ENCODE data around the gene MAEA. TPM values are rescaled to one million over a fixed set of nuclear protein-coding genes. Genes with fewer than 3 reads are reported as not detected.
A peak's percentile ranks its signal among the peaks of the same experiment; 100 is the strongest.

The MAEA gene
- total RNA-seq, 1 experiment from 2014 or later: 127 TPM

DNA sequence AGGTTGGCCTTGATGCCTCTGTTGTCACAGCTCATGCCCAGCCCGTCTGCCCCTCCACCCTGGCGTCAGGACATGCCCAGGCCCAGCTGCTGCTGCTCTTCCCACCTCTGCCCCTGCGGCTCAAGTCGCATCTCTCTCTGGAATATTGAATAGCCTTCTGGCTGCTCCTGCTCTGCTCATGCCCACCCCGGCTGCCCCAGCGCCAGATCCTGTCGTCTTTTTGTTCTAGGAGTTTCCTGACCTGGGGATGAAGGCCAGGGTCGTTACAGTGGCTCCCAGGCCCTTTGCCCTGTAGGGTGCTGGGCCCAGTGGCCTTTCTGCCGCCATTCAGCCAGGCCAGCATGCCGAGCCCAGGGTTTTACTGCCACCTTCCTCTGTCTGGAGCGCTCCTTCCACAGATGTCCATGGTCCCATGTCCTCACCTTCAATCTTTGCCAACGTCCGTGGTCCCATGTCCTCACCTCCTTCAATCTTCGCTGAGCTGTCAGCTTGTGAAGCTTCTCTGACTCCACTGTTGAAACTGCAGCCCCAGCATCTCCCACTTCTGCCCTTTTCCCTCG, 9.7 kb downstream of the MAEA start:
- no peak for DNase-seq (ENCODE audit: low spot score)

DNA sequence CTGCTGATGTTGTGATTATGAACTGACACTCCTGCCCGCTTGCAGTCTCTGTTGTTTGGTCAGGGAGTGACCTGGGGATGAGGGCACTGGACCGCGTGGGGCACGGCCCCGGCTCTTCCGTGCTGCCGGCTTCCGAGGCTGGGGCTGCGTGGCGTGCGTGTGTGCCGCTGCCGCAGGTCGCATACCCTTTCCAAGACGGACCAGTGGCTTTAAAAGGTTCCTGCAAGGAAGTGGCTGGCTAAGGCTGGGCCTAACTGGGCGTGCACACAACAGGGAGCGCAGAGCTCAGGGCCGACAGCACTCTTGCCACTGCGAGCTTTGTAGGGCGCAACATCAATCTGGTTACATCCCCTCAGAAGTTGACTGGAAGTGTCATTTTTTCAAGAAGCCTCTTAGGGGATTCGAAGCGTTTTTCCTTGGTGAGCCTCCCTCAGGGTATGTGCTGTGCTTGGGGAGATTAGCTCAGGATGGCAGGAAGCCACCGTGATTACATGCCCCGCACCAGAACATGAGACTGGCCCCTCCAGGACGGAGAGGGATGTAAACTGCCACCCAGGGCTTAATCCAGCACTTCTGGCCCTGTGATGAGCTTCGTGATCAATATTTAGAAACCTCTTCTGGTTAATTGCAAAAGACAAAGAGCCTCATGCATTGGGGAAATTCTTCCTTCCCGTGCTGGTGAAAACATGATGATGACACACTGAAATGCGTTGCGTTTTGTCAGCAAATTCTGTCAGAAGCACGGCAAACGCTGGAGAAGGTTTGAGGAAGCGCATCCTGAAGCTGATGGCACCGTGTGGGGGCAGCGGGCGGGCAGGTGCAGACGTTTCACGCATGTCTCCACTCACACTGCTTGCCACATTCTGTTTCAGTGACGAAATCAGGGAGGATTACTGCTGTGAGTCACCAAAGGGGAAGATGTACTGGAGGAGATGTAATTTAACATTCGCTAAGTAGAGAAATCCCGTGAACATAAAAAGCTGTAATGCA, 11.1 kb downstream of the MAEA start:
- DNase-seq (ENCODE audit: low spot score): peak; percentile 60

DNA sequence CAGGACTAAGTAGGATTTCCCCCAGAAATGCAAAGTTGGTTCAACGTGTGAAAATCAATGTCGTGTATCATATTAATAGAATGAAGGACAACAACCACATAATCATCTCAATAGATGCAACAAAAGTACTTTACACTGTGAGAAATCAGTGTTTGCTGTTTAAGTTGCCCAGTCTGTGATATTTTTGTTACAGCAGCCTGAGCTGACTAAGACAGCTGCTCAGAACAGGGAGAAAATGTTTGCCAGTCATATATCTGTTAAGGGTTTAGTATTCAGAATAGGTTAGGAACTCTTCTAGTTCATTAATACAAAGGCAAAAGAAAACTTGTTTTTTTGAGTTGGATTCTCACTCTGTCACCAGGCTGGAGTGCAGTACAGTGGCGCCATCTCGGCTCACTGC, 12.5 kb downstream of the MAEA start:
- no peak for DNase-seq (ENCODE audit: low spot score)

DNA sequence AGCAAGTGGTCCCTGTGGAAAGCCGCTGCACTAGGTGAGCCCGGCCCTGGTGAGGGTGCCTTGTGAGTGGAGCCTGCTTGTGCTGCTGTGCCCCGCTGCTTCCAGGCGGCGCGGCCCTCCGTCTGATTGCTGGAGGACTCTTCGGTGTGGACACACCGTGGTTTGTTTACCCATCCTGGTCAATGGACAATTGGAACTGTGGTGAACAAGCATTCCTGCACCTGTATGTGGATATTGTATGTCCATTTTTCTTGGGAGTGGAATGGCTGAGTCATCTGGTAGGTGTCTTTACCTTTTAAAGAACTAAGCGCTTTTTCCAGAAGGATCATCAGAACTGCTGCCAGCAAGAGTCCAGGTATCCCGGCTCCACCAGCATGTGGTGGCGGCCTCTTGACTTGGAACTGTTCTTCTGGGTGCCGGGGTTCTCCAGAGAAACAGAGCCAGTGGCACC, 15.6 kb downstream of the MAEA start:
- DNase-seq (ENCODE audit: low spot score): peak; percentile 65

DNA sequence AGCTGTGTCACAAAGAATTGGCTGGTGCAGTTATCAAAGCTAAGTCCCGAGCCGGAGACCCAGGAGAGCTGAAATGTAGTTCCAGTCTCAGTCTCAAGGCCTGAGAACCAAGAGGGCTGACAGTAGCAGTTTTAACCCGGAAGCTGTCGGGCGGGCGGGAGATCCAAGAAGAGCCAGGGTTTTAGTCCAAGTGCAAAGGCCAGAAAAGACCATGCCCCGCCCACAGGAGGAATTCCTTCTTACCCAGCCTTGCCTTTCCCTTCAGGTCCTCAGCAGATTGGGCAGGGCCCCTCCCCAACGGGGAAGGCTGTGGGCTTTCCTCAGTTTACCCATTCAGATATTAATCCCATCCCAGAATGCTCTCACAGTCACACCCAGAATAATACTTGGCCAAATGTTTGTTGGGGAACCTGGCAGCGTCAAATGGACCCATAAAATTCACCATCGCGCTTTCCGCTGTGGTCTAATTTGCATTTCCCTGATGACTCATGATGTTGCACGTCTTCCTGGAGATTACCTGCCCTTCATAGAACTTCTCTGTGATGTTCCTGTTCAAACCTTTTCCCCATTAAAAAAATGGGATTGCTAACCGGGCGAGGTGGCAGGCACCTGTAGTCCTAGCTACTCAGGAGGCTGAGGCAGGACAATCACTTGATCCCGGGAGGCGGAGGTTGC, 16.2 kb downstream of the MAEA start:
- DNase-seq (ENCODE audit: low spot score): peak; percentile 92

DNA sequence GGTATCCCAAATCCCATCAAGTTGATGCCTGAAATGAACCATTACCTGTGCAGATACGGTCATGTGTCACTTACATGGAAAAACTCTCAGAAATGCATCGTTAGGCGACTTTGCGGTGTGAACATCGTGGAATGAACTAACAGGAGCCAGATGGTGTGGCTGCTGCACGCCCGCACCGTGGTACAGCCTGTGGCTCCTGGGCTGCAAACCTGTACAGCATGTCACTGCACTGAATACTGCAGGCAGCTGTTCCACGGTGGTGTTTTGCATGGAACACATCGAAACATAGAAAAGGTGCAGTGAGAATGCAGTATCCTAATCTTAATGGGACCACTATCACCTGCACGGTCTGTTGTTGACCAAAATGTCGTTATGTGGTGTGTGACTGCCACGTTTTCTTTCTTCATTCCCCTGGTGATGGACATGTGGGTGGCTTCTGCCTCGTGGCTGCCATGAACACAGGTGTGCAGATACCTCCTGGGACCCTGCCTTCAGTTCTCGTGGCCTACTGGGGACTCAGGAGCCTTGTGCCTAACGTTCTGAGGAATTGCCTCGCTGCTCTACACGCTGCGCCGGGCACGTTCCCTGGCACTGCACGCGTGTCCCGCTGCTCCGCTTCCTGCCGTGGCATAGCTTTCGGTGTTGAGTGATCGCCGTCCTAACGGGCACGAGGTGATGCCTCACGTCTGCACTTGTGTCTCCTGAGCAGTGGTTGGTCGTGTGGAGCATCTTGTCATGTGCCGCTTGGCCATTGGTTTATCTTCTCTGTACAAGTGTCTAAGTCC, 18.5 kb downstream of the MAEA start:
- DNase-seq (ENCODE audit: low spot score): no peak

DNA sequence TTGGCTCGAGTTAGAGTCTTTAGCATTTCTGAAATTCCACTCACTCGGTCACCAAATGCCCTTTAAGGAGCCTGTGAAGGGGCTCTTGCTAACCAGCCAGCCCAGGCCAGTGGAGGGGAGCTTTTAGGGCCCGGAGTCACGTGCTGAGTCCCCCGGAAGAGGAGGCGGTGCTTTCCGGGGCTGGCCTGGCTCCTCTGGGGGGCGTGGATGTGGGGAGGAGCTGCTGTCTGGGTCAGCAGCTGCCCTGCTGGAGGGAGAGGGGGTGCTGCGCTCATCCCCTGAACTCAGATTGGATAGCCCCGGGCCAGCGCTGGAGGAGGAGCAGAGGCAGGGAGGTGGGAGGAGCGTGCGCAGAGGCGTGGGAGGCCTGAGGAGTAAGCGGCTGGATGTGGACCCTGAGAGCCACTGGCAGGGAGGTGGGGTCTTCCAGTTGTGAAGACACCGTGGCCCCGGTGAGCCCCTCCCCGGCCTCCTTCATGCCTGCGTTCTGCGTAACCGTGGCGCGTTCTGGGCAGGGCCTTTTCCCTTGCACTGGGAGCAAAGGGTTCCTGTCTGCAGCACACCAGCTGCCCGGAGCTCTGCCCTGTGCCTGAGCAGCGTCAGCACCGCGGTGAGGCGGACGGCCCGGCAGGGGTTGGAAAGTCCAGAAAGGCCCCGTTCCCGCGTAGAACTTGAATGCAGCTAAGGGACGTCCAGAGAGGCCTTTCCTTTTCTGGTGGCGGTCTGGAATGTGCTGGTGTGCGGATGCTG, 19.7 kb downstream of the MAEA start:
- no peak for DNase-seq (ENCODE audit: low spot score)

DNA sequence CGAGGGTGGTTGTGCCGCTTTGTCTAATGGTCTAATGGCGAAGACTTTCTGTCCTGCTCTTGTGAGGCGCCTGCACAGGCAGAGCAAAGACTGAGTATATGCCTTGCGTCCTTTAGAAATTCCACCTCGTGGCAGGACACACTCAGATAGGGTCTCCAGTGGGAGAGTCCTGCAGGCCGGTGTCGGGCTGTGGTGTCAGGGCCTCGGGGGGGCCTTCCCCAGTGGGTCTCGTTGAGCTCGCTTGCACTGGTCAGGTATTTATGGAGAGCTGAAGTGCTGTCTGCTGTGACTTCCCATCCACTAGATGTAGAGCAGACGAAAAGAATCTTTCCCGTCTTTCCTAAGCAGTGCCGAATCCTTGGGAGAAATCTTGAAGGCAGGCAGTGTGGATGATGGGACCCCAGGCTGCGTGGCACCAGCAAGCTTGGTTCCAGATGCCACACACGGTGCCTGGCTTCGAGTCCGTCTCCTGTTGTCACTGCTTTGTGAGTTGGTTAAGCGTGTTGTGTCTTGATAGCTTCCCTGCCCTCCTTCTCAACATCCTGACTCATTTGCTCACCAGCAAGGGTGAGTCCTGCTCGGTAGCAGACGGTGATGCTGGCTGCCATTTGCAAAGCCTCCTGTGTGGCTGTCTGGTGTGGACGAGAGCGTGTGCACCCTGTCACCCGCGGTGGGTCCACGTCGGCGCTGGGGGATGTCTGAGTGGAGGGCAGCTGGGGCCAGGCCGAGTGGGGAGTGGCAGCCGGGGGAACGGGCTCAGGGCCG, 20.5 kb downstream of the MAEA start:
- no peak for DNase-seq (ENCODE audit: low spot score)

DNA sequence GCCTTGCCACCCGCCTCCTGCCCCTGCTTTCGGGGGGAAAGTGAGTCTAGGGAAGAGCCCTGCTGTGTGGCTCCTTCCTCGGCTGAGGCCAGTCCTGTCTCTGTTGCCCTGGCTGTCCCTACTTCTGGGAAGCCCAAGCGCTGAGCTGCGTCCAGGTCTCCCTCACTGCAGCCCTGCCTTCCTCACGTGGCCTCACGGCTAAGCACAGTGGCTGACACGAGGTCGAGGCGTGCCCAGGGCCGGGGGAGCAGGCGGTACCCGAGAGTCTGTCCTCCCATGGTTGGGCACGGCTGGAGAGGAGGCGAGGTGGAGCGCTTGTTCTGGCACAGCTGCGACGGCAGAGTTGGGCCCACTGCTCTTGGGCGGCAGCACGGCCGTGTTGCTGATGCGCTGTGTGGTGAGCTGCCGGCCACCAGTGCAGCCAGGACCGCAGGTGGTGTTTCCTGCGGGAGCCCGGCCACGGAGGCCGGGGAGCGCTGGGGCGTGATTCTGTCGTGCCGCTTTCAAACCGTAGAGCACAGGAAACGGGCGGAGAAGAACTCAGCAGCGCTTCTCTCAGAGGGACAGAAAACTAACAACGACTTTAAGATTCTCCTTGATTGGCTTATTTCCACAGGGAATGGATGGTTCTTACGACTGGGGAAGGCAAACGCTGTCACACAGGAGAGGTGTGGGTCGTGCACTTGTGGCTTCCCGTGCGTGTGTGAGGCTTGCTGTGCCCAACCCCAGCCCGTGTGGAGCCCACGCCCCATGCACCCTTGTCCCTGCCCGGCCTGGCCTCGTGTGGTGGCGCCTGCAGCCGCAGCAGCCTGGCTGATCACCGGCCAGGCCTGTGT, 21.3 kb downstream of the MAEA start:
- no peak for DNase-seq (ENCODE audit: low spot score)

DNA sequence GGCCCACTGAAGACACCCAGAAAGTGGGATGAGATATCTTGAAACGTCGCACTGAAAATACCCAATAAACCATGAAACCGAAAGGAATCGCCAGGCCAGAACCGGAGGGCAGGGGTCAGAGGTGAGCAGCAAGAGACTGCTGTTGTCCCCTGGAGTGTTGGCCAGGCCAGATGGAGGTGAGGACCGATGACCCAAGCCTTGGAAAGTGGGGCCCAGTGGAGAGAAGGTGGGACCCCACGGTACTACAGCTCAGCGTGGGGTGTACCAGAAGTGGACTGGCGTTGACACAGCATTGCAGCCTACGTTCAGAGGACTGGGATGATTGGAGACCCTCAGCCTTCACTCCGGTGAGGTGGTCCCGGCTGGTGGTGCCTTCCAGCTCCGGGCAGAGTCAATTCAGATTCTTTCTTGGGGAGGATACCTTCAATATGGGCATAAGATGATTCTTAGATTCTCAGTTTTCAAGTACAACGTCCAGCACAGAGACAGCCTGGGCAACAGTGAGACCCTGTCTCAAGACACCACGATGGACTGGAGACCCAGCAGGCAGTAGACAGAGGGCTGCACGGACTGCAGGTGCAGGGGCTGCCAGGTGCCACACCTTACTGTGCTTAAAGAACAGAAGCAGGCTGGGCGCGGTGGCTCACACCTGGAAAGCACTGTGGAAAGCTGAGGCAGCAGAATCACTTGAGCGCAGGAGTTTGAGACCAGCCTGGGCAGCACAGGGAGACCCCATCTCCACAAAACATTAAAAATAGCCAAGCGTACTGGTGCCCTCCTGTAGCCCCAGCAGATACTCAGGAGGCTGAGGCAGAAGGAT, 23.3 kb downstream of the MAEA start:
- DNase-seq (ENCODE audit: low spot score): no peak

DNA sequence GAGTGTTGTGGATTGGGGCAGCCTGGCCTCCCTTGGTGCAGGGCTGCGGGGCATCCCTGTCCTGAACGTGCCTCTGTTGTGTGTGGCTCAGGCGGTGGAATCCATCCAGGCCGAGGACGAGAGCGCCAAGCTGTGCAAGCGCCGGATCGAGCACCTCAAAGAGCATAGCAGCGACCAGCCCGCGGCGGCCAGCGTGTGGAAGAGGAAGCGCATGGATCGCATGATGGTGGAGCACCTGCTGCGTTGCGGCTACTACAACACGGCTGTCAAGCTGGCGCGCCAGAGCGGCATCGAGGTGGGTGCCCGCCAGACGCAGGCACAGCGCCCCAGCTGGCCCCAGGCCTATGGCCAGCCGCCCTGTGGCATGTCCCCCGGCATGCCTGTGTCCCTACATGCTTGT, 25.6 kb downstream of the MAEA start:
- no peak for DNase-seq (ENCODE audit: low spot score)

DNA sequence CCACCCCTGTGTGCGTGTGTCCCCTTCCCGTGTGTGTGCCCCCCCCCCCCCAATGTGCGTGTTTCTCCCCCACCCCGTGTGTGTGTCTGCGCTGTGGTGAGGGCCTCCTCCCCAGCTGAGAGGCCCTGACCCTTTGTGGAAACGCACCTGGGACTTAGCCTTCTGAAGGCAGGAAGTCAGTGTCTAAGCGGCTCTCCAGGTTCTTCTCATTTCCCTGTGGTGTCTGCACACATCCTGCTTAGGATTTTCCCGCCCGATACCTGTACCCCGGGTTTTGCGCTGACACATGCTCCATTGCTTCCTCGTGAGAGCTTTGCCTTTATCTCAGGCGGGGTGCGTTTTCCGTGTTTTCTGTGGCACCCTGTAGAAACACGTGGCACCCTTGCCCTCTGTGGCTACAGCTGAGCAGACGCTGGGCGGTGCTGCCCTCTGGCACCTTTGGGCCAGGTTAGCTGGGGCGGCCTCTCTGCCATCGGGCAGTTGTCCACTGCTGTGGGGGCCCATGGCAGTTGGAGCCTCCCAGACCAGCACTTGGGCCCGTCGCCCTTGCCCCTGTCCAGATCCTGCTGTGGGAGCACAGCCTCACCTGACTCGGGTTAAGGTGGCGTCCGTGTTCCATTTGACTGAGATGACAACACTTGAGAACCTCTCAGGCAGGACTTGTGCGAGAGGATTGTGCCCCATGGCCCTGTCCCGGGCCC, 26.3 kb downstream of the MAEA start:
- no peak for DNase-seq (ENCODE audit: low spot score)

DNA sequence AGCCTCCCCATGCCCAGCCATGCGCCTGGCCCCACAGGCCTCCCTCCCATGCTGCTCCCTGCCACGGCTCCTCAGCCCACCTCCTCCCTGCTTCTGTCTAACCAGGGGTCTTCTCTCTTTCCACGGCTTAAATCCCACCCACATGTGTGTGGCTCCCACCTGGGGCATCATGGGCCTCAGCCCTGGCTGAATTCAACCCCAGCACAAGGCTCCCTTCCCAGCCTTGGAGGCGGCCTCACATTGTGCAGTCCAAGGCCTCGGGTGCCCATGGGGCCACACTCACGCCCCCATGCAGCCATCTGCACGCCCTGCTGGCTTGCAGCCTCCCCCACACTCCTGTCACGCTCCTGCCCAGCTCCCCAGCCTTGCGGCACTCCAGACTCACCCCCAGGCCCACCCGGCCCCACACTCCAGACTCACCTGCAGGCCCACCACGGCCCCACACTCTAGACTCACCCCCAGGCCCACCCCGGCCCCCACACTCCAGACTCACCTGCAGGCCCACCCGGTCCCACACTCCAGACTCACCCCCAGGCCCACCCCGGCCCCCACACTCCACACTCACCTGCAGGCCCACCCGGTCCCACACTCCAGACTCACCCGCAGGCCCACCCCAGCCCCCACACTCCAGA, 27.0 kb downstream of the MAEA start:
- DNase-seq (ENCODE audit: low spot score): no peak

DNA sequence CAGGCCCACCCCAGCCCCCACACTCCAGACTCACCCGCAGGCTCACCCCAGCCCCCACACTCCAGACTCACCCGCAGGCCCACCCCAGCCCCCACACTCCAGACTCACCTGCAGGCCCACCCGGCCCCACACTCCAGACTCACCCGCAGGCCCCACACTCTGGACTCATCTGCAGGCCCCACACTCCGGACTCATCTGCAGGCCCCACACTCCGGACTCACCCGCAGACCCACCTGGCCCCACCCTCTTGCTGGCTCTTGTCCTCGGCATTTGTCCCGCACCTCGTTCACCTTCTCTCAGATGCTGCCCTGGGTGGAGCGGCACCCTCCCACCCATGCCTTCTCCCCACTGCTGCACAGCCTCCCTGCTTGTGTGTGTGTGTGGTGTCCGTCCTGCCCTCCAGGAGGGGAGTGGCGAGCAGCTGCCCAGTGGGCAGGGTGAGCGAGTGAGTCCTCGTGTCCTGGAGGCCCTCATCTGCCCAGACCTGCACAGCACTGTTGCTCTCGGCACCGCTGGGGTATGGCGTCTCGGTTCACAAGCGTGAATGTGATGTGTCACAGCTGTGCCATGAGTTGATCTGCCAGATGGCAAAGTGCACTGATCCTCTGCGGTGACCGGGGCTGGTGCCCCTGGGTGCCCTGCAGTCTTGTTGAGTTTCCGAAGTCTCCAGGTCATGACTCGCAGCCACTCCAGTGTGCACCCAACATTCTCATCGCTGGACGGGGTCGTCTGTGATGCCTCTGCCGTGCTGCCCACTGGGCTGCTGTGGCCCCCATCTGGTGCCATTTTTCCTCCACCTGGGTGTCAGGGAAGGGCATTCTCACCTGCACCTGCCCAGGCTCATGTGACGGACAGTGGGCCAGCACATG, 27.7 kb downstream of the MAEA start:
- no peak for DNase-seq (ENCODE audit: low spot score)

DNA sequence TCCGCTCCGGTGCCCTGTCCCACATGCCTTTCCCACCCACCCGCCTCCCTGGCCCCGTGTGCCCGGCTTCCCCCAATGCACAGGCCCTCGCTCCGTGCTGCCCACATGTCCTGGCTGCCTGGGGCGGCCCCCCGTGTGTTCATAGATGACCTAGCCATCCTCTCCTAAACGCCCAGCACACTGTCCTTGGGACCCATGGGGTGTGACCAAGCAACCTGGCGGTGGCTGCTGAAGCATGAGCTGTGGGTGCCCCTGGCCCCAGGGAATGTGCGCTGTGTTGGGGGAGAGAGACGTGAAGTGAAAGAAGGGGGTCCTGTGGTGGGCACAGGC, 28.3 kb downstream of the MAEA start:
- DNase-seq (ENCODE audit: low spot score): no peak

DNA sequence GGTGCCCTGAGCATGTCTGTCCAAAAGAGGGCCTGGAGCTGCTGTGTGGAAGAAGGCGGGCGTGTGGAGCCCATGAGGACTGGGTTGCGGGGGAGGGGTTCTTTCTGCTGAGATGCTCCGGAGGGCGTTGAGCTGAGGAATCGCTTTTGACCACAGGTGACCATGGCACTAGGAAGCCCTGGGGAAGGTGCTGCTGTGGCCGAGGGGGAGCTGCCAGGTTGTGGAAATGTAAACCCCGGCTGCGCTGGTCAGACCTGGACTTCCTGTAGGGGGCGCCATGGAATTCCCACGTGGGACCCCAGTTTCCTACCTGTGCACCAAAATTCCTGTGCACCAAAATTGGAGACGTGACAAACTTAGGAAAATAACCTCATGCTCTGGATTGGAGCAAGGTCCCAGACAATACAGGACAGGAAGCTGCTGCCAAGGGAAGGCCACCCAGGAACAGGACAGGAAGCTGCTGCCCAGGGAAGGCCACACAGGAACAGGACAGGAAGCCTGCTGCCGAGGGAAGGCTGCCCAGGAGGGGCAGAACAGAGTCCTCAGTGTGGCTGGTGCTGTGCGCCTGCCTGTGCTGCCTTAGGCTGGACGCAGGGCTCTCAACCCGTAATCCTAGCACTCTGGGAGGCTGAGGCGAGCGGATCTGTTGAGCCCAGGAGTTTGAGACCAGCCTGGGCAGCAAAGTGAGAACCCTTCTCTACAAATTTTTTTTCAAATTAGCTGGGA, 29.0 kb downstream of the MAEA start:
- DNase-seq (ENCODE audit: low spot score): no peak
